HG02852 (cell line): Measurements from ENCODE around the gene KRT85.
"Not testable (repeated sequence)": the region's sequence is repeated elsewhere in the genome, so short reads cannot be mapped to it uniquely, and the experiment has no call there.

ENCODE experiments used
- ATAC-seq: cut with Tn5 transposase; IDR thresholded peaks from one replicate; pipeline ENCODE4 v1.9.1; 2021; ENCODE audit warnings: mild to moderate bottlenecking, moderate library complexity; ENCODE audit not compliant: unreplicated experiment

KRT85 gene

DNA sequence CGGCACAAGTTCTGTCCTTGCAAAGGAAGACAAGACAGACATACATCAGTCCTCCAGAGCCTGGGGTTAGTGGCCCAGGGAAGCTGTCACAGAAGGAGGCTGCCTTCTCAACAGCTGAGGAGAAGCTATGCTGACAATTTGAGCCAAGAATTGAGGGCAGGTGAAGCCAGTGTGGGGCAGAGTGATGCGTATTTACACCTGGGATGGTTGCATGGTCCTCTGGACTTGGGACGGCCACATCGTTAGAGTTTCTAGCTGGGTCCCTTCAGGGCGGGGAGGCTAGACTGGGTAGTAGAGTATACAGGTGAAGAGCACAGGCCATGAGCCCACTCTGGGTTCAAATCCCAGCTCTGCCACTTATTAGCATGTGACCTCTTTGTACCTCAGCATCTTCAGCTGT, 16.5 kb downstream of the KRT85 start:
- ATAC-seq = no peak

DNA sequence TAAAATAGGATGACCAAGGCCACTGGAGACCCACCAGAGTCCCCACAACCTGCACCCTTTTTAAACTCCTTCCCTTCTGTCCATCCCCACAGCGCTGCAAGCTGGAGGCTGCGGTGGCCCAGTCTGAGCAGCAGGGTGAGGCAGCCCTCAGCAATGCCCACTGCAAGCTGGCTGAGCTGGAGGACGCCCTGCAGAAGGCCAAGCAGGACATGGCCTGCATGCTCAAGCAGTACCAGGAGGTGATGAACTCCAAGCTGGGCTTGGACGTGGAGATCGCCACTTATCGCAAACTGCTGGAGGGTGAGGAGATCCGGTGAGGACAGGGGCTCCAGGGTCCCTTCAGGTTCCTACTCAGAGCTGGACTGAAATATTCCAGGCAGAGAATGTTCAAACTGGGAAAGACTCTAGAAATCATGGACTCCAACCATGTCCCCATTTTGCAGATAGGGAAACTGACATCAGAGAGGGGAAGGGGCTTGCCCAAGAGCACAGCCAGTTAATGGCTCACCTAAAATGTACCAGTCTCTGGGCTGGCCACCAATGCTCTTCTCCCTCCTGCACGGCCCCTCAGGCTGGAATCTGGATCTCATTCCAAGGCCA, 17.2 kb downstream of the KRT85 start:
- no peak for ATAC-seq

DNA sequence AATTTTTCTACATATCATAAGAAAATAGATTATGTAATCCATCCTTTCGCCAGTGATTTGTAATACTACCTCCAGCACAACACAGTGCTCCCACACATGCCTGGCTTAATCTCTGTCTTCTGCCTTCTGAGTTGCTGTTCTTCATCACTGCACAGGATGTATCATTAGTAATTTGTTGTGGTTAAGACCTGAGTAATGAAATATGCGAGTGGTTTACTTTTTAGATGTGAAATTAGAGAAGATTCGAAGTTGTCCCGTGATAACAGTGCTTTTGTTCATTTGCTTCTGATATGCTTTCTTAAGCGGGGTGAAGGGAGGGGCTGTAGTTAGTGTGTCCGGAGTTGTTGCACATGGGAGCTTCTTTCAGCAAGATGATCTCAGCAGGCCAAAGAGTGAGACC, 18.1 kb downstream of the KRT85 start:
- ATAC-seq = no peak

DNA sequence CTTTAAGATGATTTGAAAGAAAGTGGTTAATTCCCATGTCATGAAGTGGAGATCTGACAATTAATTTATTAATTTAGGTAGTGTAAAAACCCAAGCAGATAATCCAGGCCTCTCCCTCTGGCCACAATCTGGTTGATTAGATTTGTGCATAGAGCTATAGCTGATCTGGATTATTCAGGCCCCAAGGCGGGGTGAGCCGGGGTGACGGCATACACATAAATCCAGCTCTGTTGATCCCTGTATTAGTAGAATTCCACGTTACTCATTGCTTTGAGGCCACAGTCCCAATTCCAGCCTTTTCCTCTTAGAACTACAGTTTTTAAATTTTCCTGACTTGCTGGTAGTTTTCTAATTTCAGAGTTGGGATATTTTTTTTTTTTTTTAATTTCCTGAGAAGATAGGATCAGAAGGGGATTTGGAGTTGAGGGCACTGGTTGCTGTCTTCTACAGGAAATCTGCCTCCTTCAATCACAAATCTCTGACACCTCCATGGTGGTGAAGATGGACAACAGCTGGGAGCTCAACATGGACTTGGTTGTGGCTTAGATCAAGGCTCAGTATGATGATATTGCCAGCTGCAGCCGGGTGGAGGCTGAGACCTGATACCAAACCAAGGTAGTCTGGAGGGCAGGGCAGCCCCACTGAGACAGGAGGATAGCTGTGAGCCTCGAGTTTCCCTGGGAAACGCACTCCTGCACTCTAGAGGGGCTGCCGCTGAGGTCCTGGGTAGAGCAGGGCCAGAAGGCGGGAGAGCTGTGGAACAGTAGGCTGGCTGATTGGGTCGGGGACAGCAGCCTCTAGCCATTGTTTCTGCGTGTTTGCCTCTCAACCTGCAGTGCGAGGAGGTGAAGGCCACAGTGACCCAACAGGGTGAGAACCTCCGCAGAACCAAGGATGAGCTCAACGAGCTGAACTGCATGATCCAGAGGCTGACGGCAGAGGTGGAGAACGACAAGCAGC, 19.4 kb downstream of the KRT85 start:
- no peak for ATAC-seq

DNA sequence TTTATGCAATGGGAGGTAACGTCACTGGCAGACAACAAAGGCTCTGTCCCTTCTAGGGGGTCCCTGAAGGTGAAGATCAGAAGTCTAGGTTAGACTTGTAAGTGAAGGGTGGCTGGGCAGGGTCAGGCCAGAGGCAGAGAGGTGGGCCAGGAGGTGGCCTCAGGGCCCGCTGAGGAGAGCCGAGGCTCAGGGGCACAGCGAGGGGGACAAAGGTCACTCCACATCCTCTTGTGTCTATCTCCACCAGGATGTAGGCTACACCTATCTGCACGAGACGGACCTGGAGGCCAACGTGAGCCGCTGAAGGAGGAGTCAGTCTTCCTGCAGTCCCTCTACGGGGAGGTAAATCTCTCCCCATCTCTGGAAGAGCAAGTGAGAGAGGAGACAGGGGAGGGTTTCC, 20.3 kb downstream of the KRT85 start:
- no peak for ATAC-seq

DNA sequence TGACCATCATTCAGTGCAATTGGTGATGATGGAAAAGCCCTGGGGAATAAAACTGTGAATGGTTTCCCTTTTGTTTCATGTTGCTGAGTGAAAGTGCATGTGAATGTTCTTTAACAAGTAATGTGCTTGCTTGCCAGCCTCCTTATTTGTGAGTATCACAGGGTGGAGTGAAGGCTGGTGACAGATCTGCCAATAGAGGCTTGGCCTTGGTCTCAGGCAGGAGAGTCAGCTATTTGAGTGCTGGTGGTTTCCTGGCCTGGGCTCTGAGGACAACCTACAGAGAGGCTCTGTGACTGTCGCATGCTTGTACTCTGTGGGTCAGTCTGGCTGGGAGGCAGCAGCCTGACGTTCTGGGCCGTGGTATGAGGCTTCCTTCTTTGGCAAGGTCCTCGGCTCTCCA, 20.7 kb downstream of the KRT85 start:
- no peak for ATAC-seq

DNA sequence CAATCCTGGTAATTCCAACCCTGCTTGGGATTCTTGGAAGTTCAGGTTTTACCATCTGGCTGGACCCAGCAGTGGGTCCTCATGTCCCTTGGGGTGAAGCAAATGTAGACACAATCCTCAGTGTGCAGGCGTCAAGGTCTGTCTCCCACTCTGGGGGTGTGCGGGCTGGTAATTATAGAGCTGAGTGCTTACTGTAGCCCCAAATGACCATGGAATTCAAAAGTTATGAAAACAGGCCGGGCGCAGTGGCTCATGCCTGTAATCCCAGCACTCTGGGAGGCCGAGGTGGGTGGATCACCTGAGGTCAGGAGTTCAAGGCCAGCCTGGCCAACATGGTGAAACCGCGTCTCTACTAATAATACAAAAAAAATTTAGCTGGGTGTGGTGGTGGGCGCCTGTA, 22.2 kb downstream of the KRT85 start:
- not testable (repeated sequence) for ATAC-seq

DNA sequence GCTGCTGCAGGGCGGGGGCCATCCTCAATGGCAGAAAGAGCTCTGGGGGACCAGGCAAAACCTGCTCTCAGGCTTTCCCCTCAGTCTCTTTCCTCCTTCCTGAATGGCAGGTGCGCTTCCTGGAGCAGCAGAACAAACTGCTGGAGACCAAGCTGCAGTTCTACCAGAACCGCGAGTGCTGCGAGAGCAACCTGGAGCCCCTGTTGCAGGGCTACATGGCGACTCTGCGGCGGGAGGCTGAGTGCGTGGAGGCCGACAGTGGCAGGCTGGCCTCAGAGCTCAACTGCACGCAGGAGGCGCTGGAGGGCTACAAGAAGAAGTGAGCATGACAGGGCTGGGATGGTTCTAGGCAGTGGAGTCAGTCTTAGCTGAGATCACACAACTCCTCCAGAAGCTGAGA, 23.2 kb downstream of the KRT85 start:
- no peak for ATAC-seq

DNA sequence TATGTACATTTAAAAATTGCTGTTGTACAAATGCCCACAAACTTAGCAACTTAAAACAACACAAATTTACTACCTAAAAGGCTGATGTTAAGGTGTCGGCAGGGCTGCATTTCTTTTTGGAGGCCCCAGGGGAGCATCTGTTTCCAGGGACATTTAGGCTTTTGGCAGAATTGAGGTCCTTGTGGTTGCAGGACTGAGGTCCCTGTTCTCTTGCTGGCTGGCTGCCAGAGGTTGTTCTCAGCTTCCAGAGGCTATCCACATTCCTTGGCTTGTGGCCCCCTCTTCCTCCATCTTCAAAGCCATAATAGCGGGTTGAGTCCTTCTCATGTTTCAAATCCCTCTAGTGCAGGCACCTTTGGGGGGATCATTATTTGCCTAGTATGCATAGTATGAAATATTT, 23.7 kb downstream of the KRT85 start:
- ATAC-seq = no peak

DNA sequence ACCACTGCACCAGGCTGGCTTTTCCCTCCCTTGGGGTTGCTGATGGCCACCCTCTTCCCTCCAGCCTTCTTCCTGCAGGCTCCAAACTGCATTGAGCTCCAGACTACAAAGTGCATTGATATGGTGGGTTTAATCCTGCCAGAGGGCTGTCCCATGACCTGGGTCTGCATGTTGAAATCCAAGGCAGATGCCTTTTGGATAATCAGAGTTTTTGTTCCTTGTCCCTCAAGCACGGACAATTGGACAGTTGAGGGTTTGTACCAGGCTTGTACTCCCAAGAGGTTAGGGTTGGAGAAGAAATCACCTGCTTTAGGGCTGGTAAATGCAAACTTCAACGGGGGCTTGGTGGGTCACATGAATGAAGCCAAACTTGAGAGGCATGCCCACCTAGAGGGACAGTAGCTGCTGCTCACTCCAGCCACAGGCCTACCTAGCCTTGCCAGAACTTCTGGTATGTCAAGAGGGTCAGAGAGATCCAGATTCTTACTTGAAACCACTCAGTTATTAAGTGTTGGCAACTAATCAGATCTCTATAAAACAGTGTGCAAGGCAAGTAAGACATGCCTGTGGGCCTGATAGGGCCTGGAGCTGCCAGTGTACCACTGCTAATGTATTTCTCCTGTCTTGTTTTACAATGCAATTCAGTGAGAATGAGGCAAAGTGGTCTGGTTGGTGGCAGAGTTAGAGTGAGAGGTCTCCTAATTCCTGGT, 24.3 kb downstream of the KRT85 start:
- no peak for ATAC-seq

DNA sequence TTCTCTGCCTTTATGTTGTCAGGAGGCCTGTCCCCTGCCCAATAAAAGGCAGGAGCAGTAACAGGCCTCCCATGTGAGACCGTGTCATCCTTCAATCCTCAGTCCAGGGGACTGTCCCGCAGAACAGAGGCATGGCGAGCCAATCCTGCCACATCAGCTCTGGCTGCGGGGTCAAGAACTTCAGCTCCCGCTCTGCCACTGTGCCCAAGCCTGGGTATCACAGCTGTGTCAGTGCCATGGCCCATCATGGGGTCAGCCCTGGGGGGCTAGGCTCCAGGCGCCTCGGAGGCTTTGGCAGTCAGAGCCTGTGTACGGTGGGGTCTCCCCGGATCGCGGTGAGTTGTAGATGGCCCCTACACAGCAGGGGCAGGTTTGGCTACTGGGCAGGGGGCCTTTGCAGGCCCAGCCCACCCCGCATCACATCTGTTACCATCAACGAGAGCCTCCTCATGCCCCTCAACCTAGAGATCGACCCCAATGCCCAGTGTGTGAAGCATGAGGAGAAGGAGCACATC, 26.2 kb downstream of the KRT85 start:
- no peak for ATAC-seq

DNA sequence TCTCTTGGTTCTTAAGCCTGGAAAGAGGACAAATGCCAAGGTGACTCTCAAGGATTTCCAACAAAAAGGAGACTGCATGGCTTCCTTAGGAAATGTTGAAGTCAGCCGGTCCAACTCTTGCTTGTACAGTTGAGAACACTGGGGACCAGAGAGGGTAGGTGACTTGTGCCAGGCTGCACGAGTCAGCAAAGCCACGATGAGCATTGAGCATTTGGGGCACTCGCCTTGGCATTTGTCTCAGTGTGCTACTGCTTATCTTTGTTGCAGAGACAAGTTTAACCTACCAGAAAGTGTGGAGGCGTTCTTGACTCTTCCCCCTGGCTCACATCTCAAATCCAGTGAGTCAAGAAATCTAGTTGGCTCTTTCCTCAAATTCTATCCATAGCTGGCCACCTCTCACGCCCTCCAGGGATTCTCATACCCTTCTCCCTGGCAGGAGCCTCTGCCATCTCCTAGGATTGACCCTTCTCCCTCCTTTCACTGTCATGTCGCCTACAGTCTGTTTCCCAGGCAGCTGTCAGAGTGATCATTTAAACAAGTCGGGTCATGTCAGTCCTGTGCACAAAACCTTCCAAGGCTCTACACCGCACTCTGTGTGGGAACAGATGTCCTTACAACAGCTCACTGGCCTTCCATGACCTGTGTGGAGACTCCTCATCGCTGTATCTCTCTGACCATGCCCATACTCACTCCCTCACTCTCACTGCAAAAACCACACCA, 28.9 kb downstream of the KRT85 start:
- no peak for ATAC-seq

DNA sequence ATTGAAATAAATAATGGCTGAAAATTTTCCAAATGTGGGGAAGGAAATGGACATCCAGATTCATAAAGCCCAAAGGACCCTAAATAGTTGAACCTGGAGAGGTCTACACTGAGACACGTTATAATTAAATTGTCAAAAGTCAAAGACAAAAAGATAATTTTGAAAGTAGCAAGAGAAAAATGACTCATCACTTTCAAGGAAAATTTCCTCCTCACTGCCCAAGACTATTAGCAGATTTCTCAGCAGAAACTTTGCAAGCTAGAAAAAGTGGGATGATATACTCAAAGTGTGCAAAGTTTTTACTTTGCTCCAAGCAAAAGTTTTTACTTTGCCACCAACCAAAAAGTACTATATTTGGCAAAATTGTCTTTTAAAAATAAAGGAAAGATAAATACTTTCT, 30.2 kb downstream of the KRT85 start:
- ATAC-seq = no peak

DNA sequence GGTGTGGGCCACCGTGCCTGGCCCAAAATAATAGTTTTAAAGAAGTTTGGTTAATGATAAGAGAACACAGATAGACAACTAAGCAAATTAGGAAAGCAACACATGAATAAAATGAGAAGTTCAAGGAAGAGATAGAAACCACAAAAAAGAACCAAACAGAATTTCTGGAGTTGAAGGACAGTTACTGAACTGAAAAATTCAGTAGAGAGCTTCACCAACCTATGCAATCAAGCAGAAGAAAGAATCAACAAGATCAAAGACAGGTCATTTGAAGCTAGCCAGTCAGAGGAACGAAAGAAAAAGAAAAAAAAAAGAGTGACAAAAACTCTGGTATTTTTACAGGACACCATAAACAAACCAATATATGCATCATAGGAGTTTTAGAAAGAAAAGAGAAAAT, 30.6 kb downstream of the KRT85 start:
- no peak for ATAC-seq

DNA sequence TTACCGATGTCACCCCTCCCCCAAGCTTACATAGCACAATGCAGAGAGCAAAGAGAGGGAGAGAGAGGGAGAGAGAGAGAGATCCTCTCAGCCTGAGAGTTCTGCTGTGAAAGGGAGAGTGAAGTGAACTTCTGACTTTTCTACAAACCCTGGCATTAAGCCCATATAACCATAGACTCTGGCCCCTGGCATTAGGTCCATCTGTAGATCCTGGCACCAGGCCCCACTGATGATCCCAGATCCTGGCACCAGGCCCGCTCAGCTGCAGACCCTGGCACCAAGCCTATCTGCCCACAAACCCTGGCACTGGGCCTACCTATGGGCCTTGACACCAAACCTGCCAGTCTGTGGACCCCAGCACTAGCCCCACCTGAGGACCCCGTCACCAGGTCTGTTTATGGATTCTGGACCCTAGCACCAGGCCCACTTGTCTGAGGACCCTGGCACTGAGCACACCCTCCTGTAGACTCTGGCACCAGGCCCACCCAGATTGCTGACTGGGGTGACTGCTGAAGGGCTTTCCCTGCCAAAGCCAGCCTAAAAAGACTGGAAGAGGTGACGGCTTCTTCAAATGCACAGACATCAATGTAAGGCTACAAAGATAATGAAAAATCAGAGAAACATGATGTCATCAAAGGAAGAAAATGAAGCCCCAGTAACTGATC, 31.6 kb downstream of the KRT85 start:
- ATAC-seq = no peak

DNA sequence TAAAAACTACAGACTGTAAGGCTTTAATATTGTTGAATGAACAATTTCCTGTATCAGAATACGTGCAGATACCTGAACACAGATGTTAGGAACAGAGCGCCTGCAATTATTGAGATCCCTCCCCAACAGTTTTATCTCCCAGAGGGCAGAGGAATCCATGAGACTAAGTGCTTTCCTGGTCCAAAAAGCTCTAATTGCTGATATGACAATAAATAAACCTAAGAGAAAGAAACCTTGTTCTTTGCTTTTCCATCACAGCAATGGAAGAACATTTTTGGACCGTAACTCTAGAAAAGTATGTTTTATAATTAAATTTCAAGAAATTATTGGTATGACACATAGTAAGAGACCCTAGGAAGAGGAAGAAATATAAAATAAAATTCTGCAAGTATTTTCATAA, 33.1 kb downstream of the KRT85 start:
- ATAC-seq = no peak

DNA sequence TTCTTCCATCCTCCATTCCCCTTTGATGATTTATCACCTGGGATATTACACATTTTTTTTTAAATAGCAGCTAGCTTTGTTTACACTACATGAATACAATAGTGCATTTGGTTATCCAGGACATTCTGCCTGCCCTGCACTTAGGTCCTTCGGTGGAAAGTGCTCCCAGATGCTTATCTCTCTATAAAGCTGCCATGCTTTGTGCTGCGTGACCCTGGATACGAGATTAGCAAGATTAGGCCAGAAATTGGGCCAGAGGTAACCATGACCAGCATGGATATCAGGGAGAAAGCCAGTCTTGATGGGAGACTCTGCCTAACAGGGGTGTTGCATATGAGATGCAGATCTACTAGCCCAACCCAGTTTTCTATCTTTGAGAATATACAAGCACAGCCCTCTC, 34.0 kb downstream of the KRT85 start:
- no peak for ATAC-seq

DNA sequence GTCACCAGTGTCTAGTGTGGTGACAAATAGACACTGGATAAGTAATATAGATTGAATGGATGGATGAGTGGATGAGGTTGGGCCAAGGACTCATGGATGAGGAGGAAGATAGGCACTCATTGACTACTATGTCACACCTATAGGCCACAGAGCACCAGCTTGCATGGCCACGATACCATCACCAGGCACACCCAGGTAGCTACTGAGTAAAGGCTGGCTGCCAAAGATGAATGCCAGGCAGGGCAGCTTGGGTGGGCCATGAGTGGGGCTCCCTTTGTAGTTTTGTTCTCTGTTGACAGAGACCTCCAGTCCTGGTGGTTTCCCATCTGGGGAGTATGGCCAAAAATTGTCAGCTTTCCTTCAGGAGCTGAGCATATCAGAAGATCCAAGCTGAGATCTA, 34.9 kb downstream of the KRT85 start:
- ATAC-seq = no peak

DNA sequence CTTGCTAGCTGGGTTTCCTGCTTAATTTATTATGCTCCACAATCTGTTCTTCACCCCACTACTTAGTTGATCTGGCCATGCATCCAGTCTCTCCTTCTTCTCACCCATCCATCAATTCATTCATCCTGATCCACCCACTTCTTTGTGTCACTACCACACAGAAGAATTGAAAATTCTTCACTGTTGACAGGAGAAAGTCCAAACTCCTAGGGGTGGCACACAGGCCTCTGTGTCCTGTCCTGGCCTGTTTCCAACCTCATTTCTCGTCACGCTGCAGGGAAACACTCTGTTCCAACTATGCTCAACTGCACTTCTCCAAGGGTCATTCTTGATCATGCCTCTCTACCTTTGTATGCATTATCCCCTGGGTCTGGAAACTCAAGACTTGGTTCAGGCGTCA, 35.4 kb downstream of the KRT85 start:
- no peak for ATAC-seq

DNA sequence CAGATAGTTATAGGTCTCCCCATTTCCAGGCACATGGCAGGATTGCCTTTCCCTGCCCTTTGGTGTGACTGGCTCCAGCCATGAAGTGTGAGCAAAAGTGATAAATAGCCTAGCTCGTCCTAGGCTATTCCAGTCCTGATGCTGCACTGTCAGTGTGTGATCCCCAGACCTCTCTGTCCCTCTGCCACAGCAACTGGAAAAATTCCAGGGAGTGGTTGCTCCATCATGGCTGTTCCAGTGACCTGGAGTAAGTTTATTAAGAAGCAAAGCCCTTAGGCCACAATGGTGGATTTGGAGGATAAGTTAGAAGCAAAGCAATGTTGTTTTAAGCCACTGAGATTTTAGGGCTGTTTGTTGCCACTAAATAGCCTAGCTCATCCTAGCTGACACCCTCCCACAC, 36.2 kb downstream of the KRT85 start:
- ATAC-seq = no peak
